ENCODE measurements around the gene RER1.

DNA sequence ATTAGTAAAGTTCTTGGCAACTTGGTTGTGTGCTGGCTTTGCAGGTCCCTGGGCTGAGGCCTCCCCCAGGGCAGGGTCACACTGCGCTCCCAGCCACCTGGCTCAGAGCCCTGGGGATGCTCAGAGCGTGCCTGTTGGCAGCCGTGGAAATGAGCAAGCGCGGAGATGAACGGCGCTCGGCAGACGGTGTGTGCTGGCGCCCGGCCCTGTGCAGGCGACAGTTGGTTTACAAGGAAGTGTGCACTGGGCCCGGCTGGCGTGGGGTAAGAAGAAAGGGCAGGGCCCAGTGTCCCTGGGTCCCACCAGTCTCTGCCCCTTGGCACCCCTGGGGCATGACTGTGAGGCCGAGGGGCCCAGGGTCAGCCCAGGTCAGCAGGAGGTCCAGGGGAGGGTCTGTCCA lies 46.4 kb downstream of the RER1 start:
- TF ChIP-seq, protein P1, sequence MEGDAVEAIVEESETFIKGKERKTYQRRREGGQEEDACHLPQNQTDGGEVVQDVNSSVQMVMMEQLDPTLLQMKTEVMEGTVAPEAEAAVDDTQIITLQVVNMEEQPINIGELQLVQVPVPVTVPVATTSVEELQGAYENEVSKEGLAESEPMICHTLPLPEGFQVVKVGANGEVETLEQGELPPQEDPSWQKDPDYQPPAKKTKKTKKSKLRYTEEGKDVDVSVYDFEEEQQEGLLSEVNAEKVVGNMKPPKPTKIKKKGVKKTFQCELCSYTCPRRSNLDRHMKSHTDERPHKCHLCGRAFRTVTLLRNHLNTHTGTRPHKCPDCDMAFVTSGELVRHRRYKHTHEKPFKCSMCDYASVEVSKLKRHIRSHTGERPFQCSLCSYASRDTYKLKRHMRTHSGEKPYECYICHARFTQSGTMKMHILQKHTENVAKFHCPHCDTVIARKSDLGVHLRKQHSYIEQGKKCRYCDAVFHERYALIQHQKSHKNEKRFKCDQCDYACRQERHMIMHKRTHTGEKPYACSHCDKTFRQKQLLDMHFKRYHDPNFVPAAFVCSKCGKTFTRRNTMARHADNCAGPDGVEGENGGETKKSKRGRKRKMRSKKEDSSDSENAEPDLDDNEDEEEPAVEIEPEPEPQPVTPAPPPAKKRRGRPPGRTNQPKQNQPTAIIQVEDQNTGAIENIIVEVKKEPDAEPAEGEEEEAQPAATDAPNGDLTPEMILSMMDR (conservative IDR thresholded peaks at IDR 0.05), result no peak
- peak; percentile 52; the same call in 1 of the 2 replicates for TF ChIP-seq ZFX (IDR thresholded peaks at IDR 0.05)

All from C4-2B (cell line).